Trophoblast cell (in vitro differentiated cells and primary cell): ENCODE data around the gene ITGBL1.

Source experiments
- DNase-seq, 2 donors: peaks; one replicate each; pipeline ENCODE4 v3.0.0-alpha.2; 2016
- H2AFZ ChIP-seq: 2 replicates; pipeline ENCODE4 v1.6.1; 2013; ENCODE audit warnings: low read length, moderate library complexity, mild to moderate bottlenecking; ENCODE audit not compliant: insufficient read depth, poor library complexity
- H2AK5ac ChIP-seq: 2 replicates; pipeline ENCODE4 v1.6.1; 2013; ENCODE audit warnings: mild to moderate bottlenecking, low read length
- H2BK120ac ChIP-seq: 2 replicates; pipeline ENCODE4 v1.6.1; 2013; ENCODE audit warnings: low read length, mild to moderate bottlenecking, moderate library complexity; ENCODE audit not compliant: insufficient read depth, poor library complexity
- H2BK12ac ChIP-seq: 2 replicates; pipeline ENCODE4 v1.6.1; 2013; ENCODE audit warnings: mild to moderate bottlenecking, low read length, moderate library complexity
- H2BK5ac ChIP-seq: 2 replicates; pipeline ENCODE4 v1.6.1; 2013; ENCODE audit warnings: low read length, low read depth, moderate library complexity, mild to moderate bottlenecking; ENCODE audit not compliant: poor library complexity
- H3K14ac ChIP-seq: 2 replicates; pipeline ENCODE4 v1.6.1; 2013; ENCODE audit warnings: mild to moderate bottlenecking, low read length
- H3K18ac ChIP-seq: 2 replicates; pipeline ENCODE4 v1.6.1; 2013; ENCODE audit warnings: mild to moderate bottlenecking, low read length
- H3K23ac ChIP-seq: 2 replicates; pipeline ENCODE4 v1.6.1; 2013; ENCODE audit warnings: low read length
- H3K27ac ChIP-seq: 2 replicates; pipeline ENCODE4 v1.5.1; 2013; ENCODE audit warnings: low read depth, mild to moderate bottlenecking, inconsistent platforms, low read length, moderate library complexity
- H3K27me3 ChIP-seq: 2 replicates; pipeline ENCODE4 v1.6.1; 2013; ENCODE audit warnings: inconsistent platforms, mild to moderate bottlenecking, low read length, moderate library complexity; ENCODE audit not compliant: insufficient read depth
- H3K36me3 ChIP-seq, 2 experiments: 1 replicate in 1 of 2; 2 replicates in 1 of 2; pipeline ENCODE4 v1.6.1; 2013; ENCODE audit warnings: low read length in 2 of 2, mild to moderate bottlenecking in 2 of 2, moderate library complexity in 1 of 2; ENCODE audit not compliant: insufficient read depth in 2 of 2, control insufficient read depth in 1 of 2
- H3K4ac ChIP-seq: 2 replicates; pipeline ENCODE4 v1.6.1; 2013; ENCODE audit warnings: low read depth, mild to moderate bottlenecking, low read length, moderate library complexity
- H3K4me1 ChIP-seq, 2 experiments: 1 replicate in 1 of 2; 2 replicates in 1 of 2; pipeline ENCODE4 v1.6.1; 2013; ENCODE audit warnings: low read length in 2 of 2, mild to moderate bottlenecking in 2 of 2, moderate library complexity in 1 of 2; ENCODE audit not compliant: insufficient read depth in 2 of 2, control insufficient read depth in 1 of 2
- H3K4me2 ChIP-seq: 2 replicates; pipeline ENCODE4 v1.6.1; 2013; ENCODE audit warnings: inconsistent platforms, mild to moderate bottlenecking, low read length, moderate library complexity
- H3K4me3 ChIP-seq: 2 replicates; pipeline ENCODE4 v1.5.1; 2013; ENCODE audit warnings: mild to moderate bottlenecking, low read depth, low read length, inconsistent platforms
- H3K79me1 ChIP-seq: one replicate; pipeline ENCODE4 v1.6.1; 2013; ENCODE audit warnings: low read length
- H3K79me2 ChIP-seq: 2 replicates; pipeline ENCODE4 v1.6.1; 2013; ENCODE audit warnings: low read length, mild to moderate bottlenecking; ENCODE audit not compliant: control insufficient read depth, insufficient read depth, poor library complexity
- H3K9ac ChIP-seq: 2 replicates; pipeline ENCODE4 v1.6.1; 2013; ENCODE audit warnings: mild to moderate bottlenecking, low read length
- H3K9me3 ChIP-seq: 2 replicates; pipeline ENCODE4 v1.6.1; 2013; ENCODE audit warnings: low read depth, mild to moderate bottlenecking, control low read depth, inconsistent platforms, low read length; ENCODE audit not compliant: insufficient read depth
- H4K12ac ChIP-seq: 2 replicates; pipeline ENCODE4 v1.6.1; 2013; ENCODE audit warnings: low read depth, mild to moderate bottlenecking, low read length, moderate library complexity
- H4K8ac ChIP-seq: 2 replicates; pipeline ENCODE4 v1.6.1; 2013; ENCODE audit warnings: low read depth, mild to moderate bottlenecking, low read length, moderate library complexity
- H4K91ac ChIP-seq: one replicate; pipeline ENCODE4 v1.6.1; 2013; ENCODE audit warnings: low read depth, mild to moderate bottlenecking, low read length, moderate library complexity
- WGBS: extraction: QIAGEN DNeasy Blood & Tissue Kit; methylation state at CpG from one replicate; pipeline ENCODE4 v1.1.7; 2013; ENCODE audit warnings: missing lambda C conversion rate; ENCODE audit not compliant: insufficient read length, insufficient coverage; ENCODE audit errors: extremely low coverage; 5-methylcytosine and 5-hydroxymethylcytosine counted together

ITGBL1 gene

GRCh38 chr13:101488734-101489133 lies 36.3 kb downstream of the ITGBL1 start:
- Histone ChIP-seq H3K18ac (no peak overlapping the region), H2BK120ac (no peak overlapping the region)
- no CpG with 5 or more reads among the region's 1 CpG for WGBS

GRCh38 chr13:101489643-101490405 lies 37.3 kb downstream of the ITGBL1 start:
- DNase-seq, result peak; percentile 7 to 80
- Histone ChIP-seq H3K79me2 (no peaks in the 10 kb centered on the region), H3K36me3 (no peaks in the 10 kb centered on the region), H3K27ac (no peak overlapping the region), H3K9ac (no peak overlapping the region), H3K27me3 (no peaks in the 10 kb centered on the region), H3K4me1 (peaks cover 2 to 6% of the 10 kb centered on the region in 2 experiments), H4K12ac (no peak overlapping the region), H3K4ac (no peak overlapping the region), H2BK120ac (no peak overlapping the region), H4K8ac (no peak overlapping the region), H3K14ac (no peak overlapping the region), H2BK12ac (no peak overlapping the region), H3K79me1 (no peaks in the 10 kb centered on the region), H2AK5ac (no peak overlapping the region), H4K91ac (no peak overlapping the region), H2AFZ (no peak overlapping the region), H3K9me3 (no peaks in the 10 kb centered on the region), H2BK5ac (no peak overlapping the region), H3K23ac (no peak overlapping the region), H3K4me2 (no peak overlapping the region), H3K4me3 (no peak overlapping the region), H3K18ac (no peak overlapping the region)
- WGBS, result no CpG with 5 or more reads among the region's 3 CpGs

More at GRCh38 chr13:101488734-101489133, 36.3 kb downstream of the ITGBL1 start:
- H3K27ac ChIP-seq, result no peak overlapping the region
- H3K4me3 ChIP-seq, result no peak overlapping the region
- H3K14ac ChIP-seq, result no peak overlapping the region
- no peaks in the 10 kb centered on the region for H3K79me1 ChIP-seq
- H3K9ac ChIP-seq, result no peak overlapping the region
- H3K79me2 ChIP-seq, result no peaks in the 10 kb centered on the region
- H3K4me2 ChIP-seq, result no peak overlapping the region
- no peak overlapping the region for H3K4ac ChIP-seq
- no peak overlapping the region for H2AK5ac ChIP-seq
- H4K8ac ChIP-seq, result no peak overlapping the region
- no peaks in the 10 kb centered on the region for H3K36me3 ChIP-seq
- no peak overlapping the region for H2BK12ac ChIP-seq
- H4K12ac ChIP-seq, result no peak overlapping the region
- H3K9me3 ChIP-seq, result no peaks in the 10 kb centered on the region
- no peak overlapping the region for H2AFZ ChIP-seq
- DNase-seq, result no peak
- H3K23ac ChIP-seq, result no peak overlapping the region
- H2BK5ac ChIP-seq, result no peak overlapping the region
- H4K91ac ChIP-seq, result no peak overlapping the region
- peaks cover 2 to 6% of the 10 kb centered on the region in 2 experiments for H3K4me1 ChIP-seq
- no peaks in the 10 kb centered on the region for H3K27me3 ChIP-seq

DNA sequence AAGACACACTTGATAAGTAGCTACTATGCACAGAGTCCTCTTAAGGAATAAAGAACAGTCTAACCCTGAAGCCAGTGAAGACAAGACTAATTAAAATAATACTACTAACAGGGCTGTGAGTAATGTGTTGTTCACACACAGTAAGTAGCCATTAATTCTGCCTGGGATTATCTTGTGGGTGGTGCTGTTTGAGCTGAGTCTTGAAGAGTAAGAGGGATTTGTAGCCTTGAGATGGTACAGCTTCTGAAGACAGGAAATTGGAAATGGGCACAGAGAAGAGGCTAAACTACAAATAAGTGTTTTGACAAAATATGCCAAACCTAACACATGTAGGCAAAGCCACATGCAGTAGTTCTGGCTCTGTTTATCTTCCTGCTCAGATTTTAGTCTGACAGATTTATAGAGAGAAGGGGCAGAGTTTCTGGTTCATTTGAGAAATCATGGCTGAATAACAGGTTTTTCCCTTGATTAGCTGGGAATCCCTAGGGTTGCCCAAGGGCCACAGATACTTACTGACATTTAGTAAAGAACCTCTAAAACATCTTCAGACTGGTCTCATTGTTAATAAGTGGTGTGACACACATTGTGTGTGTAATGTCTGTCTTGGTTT lies 38.0 kb downstream of the ITGBL1 start:
- no peaks in the 10 kb centered on the region for H3K79me2 ChIP-seq
- no peak overlapping the region for H2BK12ac ChIP-seq
- no peak overlapping the region for H3K27ac ChIP-seq
- no peak overlapping the region for H2AFZ ChIP-seq
- H3K4ac ChIP-seq, result no peak overlapping the region
- no peak overlapping the region for H3K14ac ChIP-seq
- H4K91ac ChIP-seq, result no peak overlapping the region
- no peak overlapping the region for H3K4me3 ChIP-seq
- no peaks in the 10 kb centered on the region for H3K36me3 ChIP-seq
- H3K27me3 ChIP-seq, result no peaks in the 10 kb centered on the region
- H4K12ac ChIP-seq, result no peak overlapping the region
- no peak overlapping the region for H2BK120ac ChIP-seq
- no peak overlapping the region for H3K18ac ChIP-seq
- H2BK5ac ChIP-seq, result no peak overlapping the region
- H3K4me2 ChIP-seq, result no peak overlapping the region
- H3K9ac ChIP-seq, result no peak overlapping the region
- peaks cover 2 to 6% of the 10 kb centered on the region in 2 experiments for H3K4me1 ChIP-seq
- H3K79me1 ChIP-seq, result no peaks in the 10 kb centered on the region
- no peak overlapping the region for H4K8ac ChIP-seq
- H3K23ac ChIP-seq, result no peak overlapping the region
- H2AK5ac ChIP-seq, result no peak overlapping the region
- DNase-seq, result peak in 1 of 2 donors; percentile 8
- no peaks in the 10 kb centered on the region for H3K9me3 ChIP-seq

DNA sequence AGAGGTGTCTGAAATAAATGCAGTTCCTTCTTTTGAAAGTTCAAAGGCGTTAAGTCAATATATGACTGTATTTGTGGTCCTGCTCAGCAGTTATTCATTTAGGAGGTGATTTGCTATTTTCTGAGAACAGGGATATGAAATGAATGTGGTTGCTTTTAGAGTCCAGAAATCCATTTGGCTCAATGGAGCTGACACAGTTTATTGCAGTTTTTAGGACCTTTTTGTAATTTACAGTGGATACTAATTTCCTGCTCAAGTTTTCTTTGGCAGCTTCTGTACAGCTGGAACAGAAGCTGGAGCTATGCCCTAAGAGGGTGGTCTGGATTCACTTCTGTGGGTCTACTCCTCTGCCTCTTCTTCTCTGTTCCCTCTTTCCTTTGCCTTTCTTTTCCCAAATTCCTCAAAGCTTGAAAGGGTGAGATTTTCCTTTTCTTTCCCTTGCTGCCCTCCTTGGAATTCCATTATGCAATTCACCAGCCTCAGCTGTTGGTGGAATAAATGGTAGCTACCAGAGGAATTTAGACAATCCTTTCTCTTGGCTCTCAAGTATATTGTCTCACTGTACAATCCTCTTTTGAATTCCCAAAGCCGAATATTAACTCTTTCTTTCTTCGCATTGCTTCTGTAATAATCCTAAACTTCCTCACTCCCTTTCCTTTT lies 39.9 kb downstream of the ITGBL1 start:
- no peak overlapping the region for H3K27ac ChIP-seq
- H3K79me1 ChIP-seq, result no peaks in the 10 kb centered on the region
- 100% methylated on average over 1 of the region's 3 CpGs for WGBS
- peaks cover 2 to 6% of the 10 kb centered on the region in 2 experiments for H3K4me1 ChIP-seq
- no peaks in the 10 kb centered on the region for H3K9me3 ChIP-seq
- no peak overlapping the region for H2BK120ac ChIP-seq
- H4K8ac ChIP-seq, result no peak overlapping the region
- no peak overlapping the region for H2BK12ac ChIP-seq
- no peak overlapping the region for H2BK5ac ChIP-seq
- H3K18ac ChIP-seq, result no peak overlapping the region
- no peak overlapping the region for H3K23ac ChIP-seq
- H2AFZ ChIP-seq, result no peak overlapping the region
- DNase-seq, result peak in 1 of 2 donors; percentile 42
- no peak overlapping the region for H4K91ac ChIP-seq
- H3K4me2 ChIP-seq, result no peak overlapping the region
- no peak overlapping the region for H2AK5ac ChIP-seq
- H3K36me3 ChIP-seq, result no peaks in the 10 kb centered on the region
- no peak overlapping the region for H4K12ac ChIP-seq
- no peak overlapping the region for H3K4ac ChIP-seq
- no peak overlapping the region for H3K9ac ChIP-seq
- H3K27me3 ChIP-seq, result no peaks in the 10 kb centered on the region
- H3K4me3 ChIP-seq, result no peak overlapping the region
- no peak overlapping the region for H3K14ac ChIP-seq
- H3K79me2 ChIP-seq, result no peaks in the 10 kb centered on the region
